Measurements from ENCODE around the gene TMPRSS2.

The TMPRSS2 gene

DNA sequence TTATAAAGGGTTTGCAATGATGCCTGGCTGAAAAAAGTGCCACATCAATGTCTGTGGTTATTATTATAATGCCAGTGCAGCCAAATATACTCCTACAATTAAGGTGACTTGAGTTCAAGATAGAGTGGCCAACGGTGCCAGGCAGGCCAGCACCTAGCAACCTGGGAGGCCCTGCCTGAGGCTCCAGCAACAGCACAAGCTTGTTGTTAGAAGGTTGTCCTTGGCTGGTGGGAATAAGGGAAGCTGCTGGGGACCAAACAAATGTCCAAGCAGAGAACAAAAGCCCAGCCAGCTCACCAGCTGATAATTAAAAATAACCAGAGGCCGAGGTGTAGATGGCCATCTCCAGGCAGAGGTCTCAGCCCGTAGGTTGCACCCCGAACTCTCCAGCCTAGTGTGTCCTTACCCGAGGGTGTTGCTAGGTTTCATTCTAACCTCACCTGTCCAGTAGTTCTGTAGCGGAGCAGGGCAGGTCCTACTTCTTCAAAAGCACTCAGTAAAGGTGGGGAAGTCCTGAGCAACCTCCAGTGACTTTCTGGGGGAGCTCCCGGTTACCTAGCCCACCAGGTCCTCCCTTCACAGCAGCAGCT, 1.9 kb downstream of the TMPRSS2 start:
- H3K27me3 ChIP-seq (ENCODE audit: insufficient read depth, low read length), result peaks cover 61% of the 10 kb centered on the region

DNA sequence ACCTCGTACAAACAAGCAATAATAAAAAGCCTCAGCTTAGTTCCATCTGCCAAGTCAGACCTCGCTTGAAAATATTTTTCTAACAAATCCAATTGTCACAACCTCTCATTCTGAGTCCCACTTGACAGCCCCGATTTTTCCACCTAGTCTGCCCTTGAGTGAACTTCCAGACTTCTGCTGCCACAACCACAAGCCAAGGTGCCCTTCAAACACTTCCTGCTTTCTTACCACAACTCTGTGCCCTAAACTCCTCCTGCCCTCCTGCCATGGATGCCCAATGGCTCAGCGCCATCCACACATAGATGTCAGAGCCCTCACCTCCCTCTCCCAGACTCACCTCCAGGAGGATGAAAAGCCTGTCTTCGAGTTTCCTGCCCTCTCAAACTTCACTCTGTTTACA, 3.9 kb downstream of the TMPRSS2 start:
- no peaks in the 10 kb centered on the region for H3K36me3 ChIP-seq (ENCODE audit: insufficient read depth, low read length)
- no peaks in the 10 kb centered on the region for H3K9me3 ChIP-seq (ENCODE audit: low read length)
- H3K4me1 ChIP-seq (ENCODE audit: insufficient read depth, low read length), result no peaks in the 10 kb centered on the region
- H2AFZ ChIP-seq (ENCODE audit: low read depth, low read length), result no peak overlapping the region
- H3K4me3 ChIP-seq (ENCODE audit: low read length), result no peak overlapping the region
- peaks cover 50% of the 10 kb centered on the region for H3K27me3 ChIP-seq (ENCODE audit: insufficient read depth, low read length)

More for the DNA sequence above, 1.9 kb downstream of the TMPRSS2 start:
- no peak overlapping the region for H3K4me3 ChIP-seq (ENCODE audit: low read length)
- H3K36me3 ChIP-seq (ENCODE audit: insufficient read depth, low read length), result no peaks in the 10 kb centered on the region
- H3K4me1 ChIP-seq (ENCODE audit: insufficient read depth, low read length), result no peaks in the 10 kb centered on the region
- no peak overlapping the region for H2AFZ ChIP-seq (ENCODE audit: low read depth, low read length)
- H3K9me3 ChIP-seq (ENCODE audit: low read length), result no peaks in the 10 kb centered on the region

DNA sequence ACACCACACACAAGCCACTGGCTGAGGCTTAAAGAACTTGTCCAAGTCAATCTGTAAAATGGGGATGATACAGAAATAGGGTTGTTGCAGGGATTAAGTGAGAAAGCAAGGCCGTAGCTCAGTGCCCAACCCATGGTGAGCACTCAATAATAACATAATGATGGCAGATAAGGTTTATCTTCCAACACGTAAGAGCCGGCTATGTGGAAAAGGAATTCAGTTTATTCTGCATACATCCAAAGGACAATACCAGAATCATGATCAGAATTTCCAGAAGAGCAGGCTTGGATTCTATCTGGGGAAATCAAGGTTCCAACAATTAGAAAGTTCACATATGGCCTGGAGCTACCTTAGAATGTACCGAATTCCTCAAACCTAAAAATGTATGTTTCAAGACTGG, 4.6 kb downstream of the TMPRSS2 start:
- Histone ChIP-seq H3K36me3 (ENCODE audit: insufficient read depth, low read length) (no peaks in the 10 kb centered on the region), H3K27me3 (ENCODE audit: insufficient read depth, low read length) (peaks cover 43% of the 10 kb centered on the region), H3K4me1 (ENCODE audit: insufficient read depth, low read length) (no peaks in the 10 kb centered on the region), H3K9me3 (ENCODE audit: low read length) (no peaks in the 10 kb centered on the region), H2AFZ (ENCODE audit: low read depth, low read length) (no peak overlapping the region), H3K4me3 (ENCODE audit: low read length) (no peak overlapping the region)

DNA sequence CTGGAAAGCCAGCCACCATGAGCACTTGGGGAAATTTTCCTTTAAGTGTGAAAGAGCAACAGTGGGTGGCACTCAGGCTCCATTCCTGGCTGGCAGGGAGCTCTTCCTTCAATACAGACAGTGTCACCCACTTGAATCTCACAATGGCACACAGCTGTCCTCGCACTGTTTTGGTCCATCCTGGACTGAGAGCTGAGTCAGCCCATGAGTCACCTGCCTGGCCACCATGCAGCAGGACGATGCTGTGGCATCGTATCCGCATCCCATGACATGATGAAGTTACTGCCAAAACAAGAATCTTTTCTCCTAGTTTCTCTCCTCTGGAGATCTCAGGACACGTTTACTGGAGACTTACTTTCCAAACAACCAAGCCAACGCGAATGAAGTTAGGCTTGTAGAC, 6.0 kb downstream of the TMPRSS2 start:
- Histone ChIP-seq H3K9me3 (ENCODE audit: low read length) (no peaks in the 10 kb centered on the region), H2AFZ (ENCODE audit: low read depth, low read length) (no peak overlapping the region), H3K4me1 (ENCODE audit: insufficient read depth, low read length) (no peaks in the 10 kb centered on the region), H3K4me3 (ENCODE audit: low read length) (no peak overlapping the region), H3K27me3 (ENCODE audit: insufficient read depth, low read length) (peaks cover 32% of the 10 kb centered on the region), H3K36me3 (ENCODE audit: insufficient read depth, low read length) (no peaks in the 10 kb centered on the region)

DNA sequence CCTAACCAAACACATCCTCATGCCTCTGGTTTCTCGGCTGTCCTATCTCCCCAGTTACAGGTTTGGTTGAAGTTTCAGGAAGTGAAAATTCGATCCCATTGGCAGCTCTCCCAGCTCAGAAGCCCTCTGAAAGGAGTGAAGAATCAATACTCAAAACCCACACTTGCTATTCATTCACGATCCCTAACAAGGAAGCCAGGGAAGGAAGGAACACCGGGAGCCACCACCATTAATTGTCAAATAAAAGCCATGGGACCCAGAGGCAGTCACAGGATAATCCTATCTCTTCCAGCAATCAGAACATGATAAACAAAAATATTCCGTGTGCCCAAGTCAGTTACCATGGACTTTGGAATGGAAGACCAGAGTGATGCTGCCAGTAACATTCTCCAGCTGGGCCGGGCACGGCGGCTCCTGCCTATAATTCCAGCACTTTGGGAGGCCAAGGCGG, 7.0 kb downstream of the TMPRSS2 start:
- H3K27me3 ChIP-seq (ENCODE audit: insufficient read depth, low read length), result peaks cover 22% of the 10 kb centered on the region
- no peaks in the 10 kb centered on the region for H3K9me3 ChIP-seq (ENCODE audit: low read length)

DNA sequence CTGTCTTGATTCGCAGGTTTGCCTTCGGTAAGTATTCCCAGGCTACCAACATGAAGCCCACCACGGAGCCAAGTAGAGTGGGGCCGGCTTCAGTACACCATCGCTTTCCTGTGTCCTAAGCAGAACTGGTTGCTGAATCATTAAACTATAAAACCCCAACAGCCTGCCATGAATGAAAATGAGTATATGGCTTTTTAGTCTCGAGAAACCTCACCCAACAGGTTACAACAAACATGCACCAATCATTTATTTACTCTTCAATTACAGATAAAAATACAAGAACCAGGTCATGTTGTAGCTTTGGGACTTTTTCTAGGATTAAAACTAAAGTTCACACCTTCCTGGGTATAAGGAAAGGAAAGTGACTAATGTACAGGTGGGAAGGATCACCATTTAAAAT, 7.6 kb downstream of the TMPRSS2 start:
- H2AFZ ChIP-seq (ENCODE audit: low read depth, low read length), result no peak overlapping the region
- no peak overlapping the region for H3K4me3 ChIP-seq (ENCODE audit: low read length)
- H3K27me3 ChIP-seq (ENCODE audit: insufficient read depth, low read length), result peaks cover 16% of the 10 kb centered on the region
- H3K36me3 ChIP-seq (ENCODE audit: insufficient read depth, low read length), result no peaks in the 10 kb centered on the region
- H3K4me1 ChIP-seq (ENCODE audit: insufficient read depth, low read length), result no peaks in the 10 kb centered on the region
- H3K9me3 ChIP-seq (ENCODE audit: low read length), result no peaks in the 10 kb centered on the region

More for the DNA sequence above, 7.0 kb downstream of the TMPRSS2 start:
- H3K4me1 ChIP-seq (ENCODE audit: insufficient read depth, low read length), result no peaks in the 10 kb centered on the region
- H2AFZ ChIP-seq (ENCODE audit: low read depth, low read length), result no peak overlapping the region
- H3K4me3 ChIP-seq (ENCODE audit: low read length), result no peak overlapping the region
- H3K36me3 ChIP-seq (ENCODE audit: insufficient read depth, low read length), result no peaks in the 10 kb centered on the region

DNA sequence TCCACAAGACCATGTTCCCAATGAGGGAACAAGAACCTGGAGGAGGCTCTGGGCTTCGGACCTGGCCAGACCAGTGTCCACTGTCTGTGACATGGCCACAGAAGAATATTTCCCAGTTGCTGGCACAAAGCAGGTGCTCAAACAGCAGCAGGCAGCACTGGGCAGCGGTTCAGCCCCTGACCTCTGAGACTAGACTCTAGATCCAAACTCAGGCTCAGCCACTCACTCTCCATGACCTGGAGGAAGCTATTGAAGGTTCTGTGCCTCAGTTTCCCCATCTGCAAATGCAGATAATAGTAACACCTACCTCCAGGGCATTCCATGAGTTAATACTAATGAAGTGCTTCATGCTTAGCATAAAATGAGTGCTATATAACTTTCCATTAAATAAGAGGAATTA, 8.0 kb downstream of the TMPRSS2 start:
- H2AFZ ChIP-seq (ENCODE audit: low read depth, low read length), result no peak overlapping the region
- no peak overlapping the region for H3K4me3 ChIP-seq (ENCODE audit: low read length)
- no peaks in the 10 kb centered on the region for H3K36me3 ChIP-seq (ENCODE audit: insufficient read depth, low read length)
- H3K4me1 ChIP-seq (ENCODE audit: insufficient read depth, low read length), result no peaks in the 10 kb centered on the region
- H3K9me3 ChIP-seq (ENCODE audit: low read length), result no peaks in the 10 kb centered on the region
- H3K27me3 ChIP-seq (ENCODE audit: insufficient read depth, low read length), result peaks cover 12% of the 10 kb centered on the region

DNA sequence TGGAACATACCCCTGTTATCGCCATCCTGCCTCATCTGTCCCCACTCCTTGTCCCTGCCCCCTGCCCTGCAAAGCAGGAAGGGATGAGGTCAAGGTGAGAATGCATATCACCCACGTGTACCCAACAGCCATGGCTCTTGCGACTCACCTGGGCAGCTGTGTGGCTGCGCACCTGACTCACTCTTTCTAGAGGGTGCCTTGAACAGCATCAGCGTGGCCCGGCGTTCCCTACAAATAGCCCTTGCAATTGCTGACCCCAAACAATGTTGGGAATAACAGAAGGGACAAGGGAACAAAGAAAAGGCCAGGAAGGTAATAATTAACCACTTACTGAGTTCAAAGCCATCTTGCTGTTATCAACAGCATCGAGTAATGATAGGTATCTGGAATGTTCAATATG, 10.2 kb downstream of the TMPRSS2 start:
- Histone ChIP-seq H3K9me3 (ENCODE audit: low read length) (no peaks in the 10 kb centered on the region), H3K4me3 (ENCODE audit: low read length) (no peak overlapping the region), H2AFZ (ENCODE audit: low read depth, low read length) (no peak overlapping the region), H3K36me3 (ENCODE audit: insufficient read depth, low read length) (no peaks in the 10 kb centered on the region), H3K4me1 (ENCODE audit: insufficient read depth, low read length) (no peaks in the 10 kb centered on the region), H3K27me3 (ENCODE audit: insufficient read depth, low read length) (peaks cover 6% of the 10 kb centered on the region)

DNA sequence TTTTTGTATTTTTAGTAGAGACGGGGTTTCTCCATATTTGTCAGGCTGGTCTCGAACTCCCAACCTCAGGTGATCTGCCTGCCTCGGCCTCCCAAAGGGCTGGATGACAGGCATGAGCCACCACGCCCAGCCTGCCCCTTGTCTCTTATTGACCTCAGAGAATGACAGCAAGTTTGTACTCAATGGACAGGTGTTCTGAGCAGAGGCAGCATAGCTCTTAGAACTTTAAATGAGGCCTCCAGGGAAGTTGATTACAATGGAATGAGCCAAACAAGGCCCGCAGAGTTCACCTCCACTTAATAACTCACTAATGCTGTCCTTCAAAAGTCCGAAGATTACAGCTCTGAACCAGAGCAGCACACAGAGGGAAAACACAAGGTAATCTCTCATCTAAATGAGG, 10.9 kb downstream of the TMPRSS2 start:
- Histone ChIP-seq H3K4me1 (ENCODE audit: insufficient read depth, low read length) (no peaks in the 10 kb centered on the region), H3K27me3 (ENCODE audit: insufficient read depth, low read length) (peaks cover 5% of the 10 kb centered on the region), H3K36me3 (ENCODE audit: insufficient read depth, low read length) (no peaks in the 10 kb centered on the region), H3K4me3 (ENCODE audit: low read length) (no peak overlapping the region), H2AFZ (ENCODE audit: low read depth, low read length) (no peak overlapping the region), H3K9me3 (ENCODE audit: low read length) (no peaks in the 10 kb centered on the region)

DNA sequence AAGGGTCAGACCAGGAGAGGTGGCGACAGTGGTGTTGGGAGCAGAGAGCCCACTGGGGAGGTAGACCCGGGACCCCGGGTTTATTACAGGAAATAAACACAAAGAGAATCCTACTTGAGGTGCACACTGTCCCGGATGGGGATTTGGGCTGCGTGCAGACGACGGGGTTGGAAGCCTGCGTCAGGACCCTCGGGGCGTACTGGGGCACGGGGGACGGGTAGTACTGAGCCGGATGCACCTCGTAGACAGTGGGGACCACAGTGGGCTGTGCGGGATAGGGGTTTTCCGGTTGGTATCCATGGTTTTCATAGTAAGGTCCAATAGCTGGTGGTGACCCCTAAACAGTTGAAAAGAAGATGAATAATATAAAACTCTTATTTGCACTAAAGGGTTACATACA, 13.7 kb downstream of the TMPRSS2 start:
- H2AFZ ChIP-seq (ENCODE audit: low read depth, low read length), result no peak overlapping the region
- no peaks in the 10 kb centered on the region for H3K36me3 ChIP-seq (ENCODE audit: insufficient read depth, low read length)
- no peaks in the 10 kb centered on the region for H3K9me3 ChIP-seq (ENCODE audit: low read length)
- no peaks in the 10 kb centered on the region for H3K4me1 ChIP-seq (ENCODE audit: insufficient read depth, low read length)
- no peaks in the 10 kb centered on the region for H3K27me3 ChIP-seq (ENCODE audit: insufficient read depth, low read length)
- H3K4me3 ChIP-seq (ENCODE audit: low read length), result no peak overlapping the region

DNA sequence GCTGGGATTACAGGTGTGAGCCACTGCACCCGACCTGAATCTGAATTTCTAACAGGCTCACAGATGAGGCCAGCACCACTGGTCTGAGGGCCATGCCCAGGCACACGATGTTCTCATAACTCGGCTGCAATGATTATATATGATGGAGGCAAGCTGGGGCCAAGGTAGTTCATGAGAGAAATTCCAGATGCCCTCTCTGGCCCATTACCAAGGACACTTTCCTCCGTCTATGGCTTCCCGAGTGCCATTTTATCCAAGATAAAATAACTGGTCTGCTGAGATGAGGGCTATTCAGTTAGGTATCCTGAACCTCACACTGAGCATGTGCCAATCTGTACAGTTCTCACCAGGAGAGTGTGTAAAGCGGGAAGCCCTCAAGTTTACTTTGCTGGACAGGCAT, 16.5 kb downstream of the TMPRSS2 start:
- H3K4me1 ChIP-seq (ENCODE audit: insufficient read depth, low read length), result no peaks in the 10 kb centered on the region
- H3K9me3 ChIP-seq (ENCODE audit: low read length), result no peaks in the 10 kb centered on the region
- no peak overlapping the region for H2AFZ ChIP-seq (ENCODE audit: low read depth, low read length)
- H3K27me3 ChIP-seq (ENCODE audit: insufficient read depth, low read length), result no peaks in the 10 kb centered on the region
- H3K36me3 ChIP-seq (ENCODE audit: insufficient read depth, low read length), result no peaks in the 10 kb centered on the region
- H3K4me3 ChIP-seq (ENCODE audit: low read length), result no peak overlapping the region

DNA sequence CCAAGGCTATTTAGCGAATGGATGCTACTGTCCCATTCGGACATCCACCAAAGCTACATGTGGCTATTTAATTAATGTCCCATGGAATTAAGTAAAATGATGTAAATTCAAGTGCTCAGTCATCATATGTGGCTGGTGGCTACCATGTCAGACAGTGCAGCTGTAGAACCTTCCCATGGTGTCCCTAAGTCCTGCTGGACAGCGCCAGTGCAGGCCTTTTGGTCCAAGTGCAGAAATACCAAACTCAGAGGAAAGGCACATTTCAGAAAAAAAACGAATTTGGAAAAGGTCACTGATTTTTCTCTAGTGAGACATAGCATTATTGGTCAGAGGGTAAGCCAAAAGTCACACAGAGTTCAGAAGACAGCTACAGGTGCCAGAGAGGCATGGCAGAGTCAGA, 17.6 kb downstream of the TMPRSS2 start:
- Histone ChIP-seq H2AFZ (ENCODE audit: low read depth, low read length) (no peak overlapping the region), H3K4me3 (ENCODE audit: low read length) (no peak overlapping the region)

DNA sequence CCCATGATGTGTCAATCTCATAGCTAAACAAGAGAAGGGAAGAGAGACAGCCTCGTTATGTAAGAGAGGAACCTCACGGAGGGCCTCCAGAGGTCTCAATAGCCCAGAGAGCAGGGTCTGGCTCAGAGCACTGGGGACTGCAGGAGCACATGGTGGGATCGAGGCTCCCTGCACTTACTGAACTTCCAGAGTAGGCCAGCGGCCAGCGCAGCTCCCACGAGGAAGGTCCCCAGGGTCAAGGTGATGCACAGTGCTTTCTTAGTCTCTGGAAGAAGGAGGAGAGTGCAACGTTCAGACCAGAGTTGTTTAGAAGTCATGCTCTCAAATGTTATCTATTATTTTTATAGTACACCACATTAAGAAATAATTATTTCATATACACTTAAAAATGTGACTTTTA, 18.6 kb downstream of the TMPRSS2 start:
- H3K4me3 ChIP-seq (ENCODE audit: low read length), result no peak overlapping the region
- no peak overlapping the region for H2AFZ ChIP-seq (ENCODE audit: low read depth, low read length)
- no peaks in the 10 kb centered on the region for H3K27me3 ChIP-seq (ENCODE audit: insufficient read depth, low read length)
- no peaks in the 10 kb centered on the region for H3K36me3 ChIP-seq (ENCODE audit: insufficient read depth, low read length)
- H3K9me3 ChIP-seq (ENCODE audit: low read length), result no peaks in the 10 kb centered on the region
- H3K4me1 ChIP-seq (ENCODE audit: insufficient read depth, low read length), result no peaks in the 10 kb centered on the region

More for the DNA sequence above, 17.6 kb downstream of the TMPRSS2 start:
- Histone ChIP-seq H3K36me3 (ENCODE audit: insufficient read depth, low read length) (no peaks in the 10 kb centered on the region), H3K27me3 (ENCODE audit: insufficient read depth, low read length) (no peaks in the 10 kb centered on the region), H3K4me1 (ENCODE audit: insufficient read depth, low read length) (no peaks in the 10 kb centered on the region), H3K9me3 (ENCODE audit: low read length) (no peaks in the 10 kb centered on the region)

DNA sequence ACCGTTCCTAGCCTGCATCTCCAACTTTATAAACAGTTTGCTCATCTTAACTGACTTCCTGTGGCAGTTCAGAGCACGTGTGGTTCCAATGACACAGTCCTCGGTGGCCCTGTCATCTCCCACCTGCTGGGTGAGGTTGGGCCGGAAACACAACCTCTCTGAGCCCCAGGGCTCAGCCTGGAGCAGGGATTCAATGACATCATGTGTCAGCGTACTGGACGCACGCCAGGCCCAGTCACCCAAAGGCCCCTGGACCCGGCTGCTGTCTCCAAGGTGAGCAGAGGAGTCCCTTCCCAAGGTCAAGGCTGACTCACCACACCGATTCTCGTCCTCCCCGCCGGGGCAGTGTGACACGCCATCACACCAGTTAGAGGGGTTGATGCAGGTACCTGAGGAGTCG, 19.9 kb downstream of the TMPRSS2 start:
- no peak overlapping the region for H3K4me3 ChIP-seq (ENCODE audit: low read length)
- H2AFZ ChIP-seq (ENCODE audit: low read depth, low read length), result no peak overlapping the region
- H3K9me3 ChIP-seq (ENCODE audit: low read length), result no peaks in the 10 kb centered on the region
- H3K36me3 ChIP-seq (ENCODE audit: insufficient read depth, low read length), result no peaks in the 10 kb centered on the region
- H3K4me1 ChIP-seq (ENCODE audit: insufficient read depth, low read length), result no peaks in the 10 kb centered on the region
- H3K27me3 ChIP-seq (ENCODE audit: insufficient read depth, low read length), result no peaks in the 10 kb centered on the region
